MM.1S (cell line): ENCODE data around the gene SLC35G6.
"Not testable (repeated sequence)": the region's sequence is repeated elsewhere in the genome, so short reads cannot be mapped to it uniquely, and the experiment has no call there.

ENCODE experiments used
- EZH2phosphoT487 ChIP-seq: fragments of 300-600 bp; sonication (generic); IDR thresholded peaks from 2 replicates; pipeline ENCODE4 v1.6.1; 2018; ENCODE audit warnings: antibody characterized with exemption, low read length
- TF ChIP-seq, protein P1 (sequence below): fragments of 300-600 bp; sonication (generic); IDR thresholded peaks from 2 replicates; pipeline ENCODE4 v1.5.1; 2016; ENCODE audit warnings: antibody characterized with exemption, low read length, mixed read lengths

DNA sequence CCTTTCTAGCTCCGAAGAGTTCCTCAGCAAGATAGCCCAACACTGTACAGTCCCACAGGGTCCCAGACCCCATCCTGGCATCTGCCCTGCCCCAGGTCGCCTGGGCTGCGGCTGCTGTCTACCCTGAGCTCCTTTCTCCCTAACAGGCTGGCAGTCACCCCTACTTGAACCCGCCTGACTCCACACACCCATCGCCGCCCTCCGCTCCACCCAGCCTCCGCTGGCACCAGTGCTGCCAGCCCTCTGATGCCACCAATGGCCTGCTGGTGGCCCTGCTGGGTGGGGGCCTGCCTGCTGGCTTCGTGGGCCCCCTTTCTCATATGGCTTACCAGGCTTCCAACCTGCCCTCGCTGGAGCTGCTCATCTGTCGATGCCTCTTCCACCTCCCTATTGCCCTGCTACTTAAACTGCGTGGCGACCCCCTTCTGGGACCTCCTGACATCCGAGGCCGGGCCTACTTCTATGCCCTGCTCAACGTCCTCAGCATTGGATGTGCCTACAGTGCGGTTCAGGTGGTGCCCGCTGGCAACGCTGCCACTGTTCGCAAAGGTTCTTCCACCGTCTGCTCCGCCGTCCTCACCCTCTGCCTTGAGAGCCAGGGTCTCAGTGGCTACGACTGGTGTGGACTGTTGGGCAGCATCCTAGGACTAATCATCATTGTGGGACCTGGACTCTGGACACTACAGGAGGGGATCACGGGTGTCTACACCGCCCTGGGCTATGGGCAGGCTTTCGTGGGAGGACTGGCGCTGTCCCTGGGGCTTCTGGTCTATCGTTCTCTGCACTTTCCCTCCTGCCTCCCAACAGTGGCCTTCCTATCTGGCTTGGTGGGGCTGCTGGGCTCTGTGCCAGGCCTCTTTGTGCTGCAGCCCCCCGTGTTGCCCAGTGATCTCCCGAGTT lies 846 bp downstream of the SLC35G6 start:
- TF ChIP-seq, protein P1, sequence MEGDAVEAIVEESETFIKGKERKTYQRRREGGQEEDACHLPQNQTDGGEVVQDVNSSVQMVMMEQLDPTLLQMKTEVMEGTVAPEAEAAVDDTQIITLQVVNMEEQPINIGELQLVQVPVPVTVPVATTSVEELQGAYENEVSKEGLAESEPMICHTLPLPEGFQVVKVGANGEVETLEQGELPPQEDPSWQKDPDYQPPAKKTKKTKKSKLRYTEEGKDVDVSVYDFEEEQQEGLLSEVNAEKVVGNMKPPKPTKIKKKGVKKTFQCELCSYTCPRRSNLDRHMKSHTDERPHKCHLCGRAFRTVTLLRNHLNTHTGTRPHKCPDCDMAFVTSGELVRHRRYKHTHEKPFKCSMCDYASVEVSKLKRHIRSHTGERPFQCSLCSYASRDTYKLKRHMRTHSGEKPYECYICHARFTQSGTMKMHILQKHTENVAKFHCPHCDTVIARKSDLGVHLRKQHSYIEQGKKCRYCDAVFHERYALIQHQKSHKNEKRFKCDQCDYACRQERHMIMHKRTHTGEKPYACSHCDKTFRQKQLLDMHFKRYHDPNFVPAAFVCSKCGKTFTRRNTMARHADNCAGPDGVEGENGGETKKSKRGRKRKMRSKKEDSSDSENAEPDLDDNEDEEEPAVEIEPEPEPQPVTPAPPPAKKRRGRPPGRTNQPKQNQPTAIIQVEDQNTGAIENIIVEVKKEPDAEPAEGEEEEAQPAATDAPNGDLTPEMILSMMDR, result not testable (repeated sequence)
- not testable (repeated sequence) for TF ChIP-seq EZH2phosphoT487
